OCI-LY3 (cell line): ENCODE data around the gene TM9SF4.

Experiments used
- CTCF ChIP-seq: fragments of 200-600, 300-600 bp; sonication (generic); IDR thresholded peaks from 2 replicates; pipeline ENCODE4 v1.5.1; 2014; ENCODE audit warnings: antibody characterized with exemption, low read length, low read depth
- EZH2phosphoT487 ChIP-seq: fragments of 200-600 bp; shearing (Covaris generic); IDR thresholded peaks from 2 replicates; pipeline ENCODE4 v1.6.1; 2018; ENCODE audit warnings: antibody characterized with exemption, mixed run types, low read depth

GRCh38 chr20:32075534-32075933, 34.0 kb upstream of the TM9SF4 start:
- TF ChIP-seq EZH2phosphoT487 (no peak), CTCF (no peak)
